ENCODE measurements around the gene STIP1.

Gene STIP1

GRCh38 chr11:64252003-64252872 is 66.3 kb downstream of the STIP1 start:
- TF ChIP-seq CTCF (IDR thresholded peaks at IDR 0.05; ENCODE audit: insufficient read depth, low read depth, low read length, missing control alignments), result peak; percentile 34
- peak overlapping the region; percentile 90 for H3K4me3 ChIP-seq (ENCODE audit: low read length)
- peak; percentile 72 for DNase-seq (ENCODE audit: low read depth)

- H3K4me3 ChIP-seq (ENCODE audit: low read length), result peak overlapping the region; percentile 90
- no peak for TF ChIP-seq CTCF (IDR thresholded peaks at IDR 0.05; ENCODE audit: insufficient read depth, low read depth, low read length, missing control alignments)
- DNase-seq (ENCODE audit: low read depth), result no peak
These were observed 67.1 kb downstream of the STIP1 start for GRCh38 chr11:64253043-64253442.

- no peak overlapping the region for H3K4me3 ChIP-seq (ENCODE audit: low read length)
- DNase-seq (ENCODE audit: low read depth), result no peak
- no peak for TF ChIP-seq CTCF (IDR thresholded peaks at IDR 0.05; ENCODE audit: insufficient read depth, low read depth, low read length, missing control alignments)
These were observed 67.5 kb downstream of the STIP1 start for GRCh38 chr11:64253481-64253880.
